ENCODE data around the gene RFC1.
"Not testable (repeated sequence)": the region's sequence is repeated elsewhere in the genome, so short reads cannot be mapped to it uniquely, and the experiment has no call there.

DNA sequence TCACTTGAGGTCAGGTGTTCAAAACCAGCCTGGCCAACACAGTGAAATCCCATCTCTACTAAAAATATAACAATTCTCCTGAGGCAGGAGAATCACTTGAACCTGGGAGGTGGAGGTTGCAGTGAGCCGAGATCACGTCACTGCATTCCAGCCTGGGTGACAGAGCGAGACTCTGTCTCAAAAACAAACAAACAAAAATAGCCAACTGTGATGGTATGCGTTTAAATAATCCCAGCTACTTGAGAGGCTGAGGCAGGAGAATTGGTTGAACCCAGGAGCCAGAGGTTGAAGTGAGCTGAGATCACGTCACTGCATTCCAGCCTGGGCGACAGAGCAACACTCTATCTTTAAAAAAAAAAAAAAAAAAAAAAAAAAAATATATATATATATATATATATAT is 35.5 kb upstream of the RFC1 start:
- TF ChIP-seq, protein P1, sequence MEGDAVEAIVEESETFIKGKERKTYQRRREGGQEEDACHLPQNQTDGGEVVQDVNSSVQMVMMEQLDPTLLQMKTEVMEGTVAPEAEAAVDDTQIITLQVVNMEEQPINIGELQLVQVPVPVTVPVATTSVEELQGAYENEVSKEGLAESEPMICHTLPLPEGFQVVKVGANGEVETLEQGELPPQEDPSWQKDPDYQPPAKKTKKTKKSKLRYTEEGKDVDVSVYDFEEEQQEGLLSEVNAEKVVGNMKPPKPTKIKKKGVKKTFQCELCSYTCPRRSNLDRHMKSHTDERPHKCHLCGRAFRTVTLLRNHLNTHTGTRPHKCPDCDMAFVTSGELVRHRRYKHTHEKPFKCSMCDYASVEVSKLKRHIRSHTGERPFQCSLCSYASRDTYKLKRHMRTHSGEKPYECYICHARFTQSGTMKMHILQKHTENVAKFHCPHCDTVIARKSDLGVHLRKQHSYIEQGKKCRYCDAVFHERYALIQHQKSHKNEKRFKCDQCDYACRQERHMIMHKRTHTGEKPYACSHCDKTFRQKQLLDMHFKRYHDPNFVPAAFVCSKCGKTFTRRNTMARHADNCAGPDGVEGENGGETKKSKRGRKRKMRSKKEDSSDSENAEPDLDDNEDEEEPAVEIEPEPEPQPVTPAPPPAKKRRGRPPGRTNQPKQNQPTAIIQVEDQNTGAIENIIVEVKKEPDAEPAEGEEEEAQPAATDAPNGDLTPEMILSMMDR (IDR thresholded peaks at IDR 0.05; ENCODE audit: borderline replicate concordance, extremely low read depth, low read length, poor library complexity, severe bottlenecking), result not testable (repeated sequence)
- not testable (repeated sequence) for TF ChIP-seq EZH2 (IDR thresholded peaks at IDR 0.05; ENCODE audit: borderline replicate concordance, low read depth, low read length, severe bottlenecking)

All from DND-41 (cell line).